Measurements from ENCODE around the gene ADGRB3.

DNA sequence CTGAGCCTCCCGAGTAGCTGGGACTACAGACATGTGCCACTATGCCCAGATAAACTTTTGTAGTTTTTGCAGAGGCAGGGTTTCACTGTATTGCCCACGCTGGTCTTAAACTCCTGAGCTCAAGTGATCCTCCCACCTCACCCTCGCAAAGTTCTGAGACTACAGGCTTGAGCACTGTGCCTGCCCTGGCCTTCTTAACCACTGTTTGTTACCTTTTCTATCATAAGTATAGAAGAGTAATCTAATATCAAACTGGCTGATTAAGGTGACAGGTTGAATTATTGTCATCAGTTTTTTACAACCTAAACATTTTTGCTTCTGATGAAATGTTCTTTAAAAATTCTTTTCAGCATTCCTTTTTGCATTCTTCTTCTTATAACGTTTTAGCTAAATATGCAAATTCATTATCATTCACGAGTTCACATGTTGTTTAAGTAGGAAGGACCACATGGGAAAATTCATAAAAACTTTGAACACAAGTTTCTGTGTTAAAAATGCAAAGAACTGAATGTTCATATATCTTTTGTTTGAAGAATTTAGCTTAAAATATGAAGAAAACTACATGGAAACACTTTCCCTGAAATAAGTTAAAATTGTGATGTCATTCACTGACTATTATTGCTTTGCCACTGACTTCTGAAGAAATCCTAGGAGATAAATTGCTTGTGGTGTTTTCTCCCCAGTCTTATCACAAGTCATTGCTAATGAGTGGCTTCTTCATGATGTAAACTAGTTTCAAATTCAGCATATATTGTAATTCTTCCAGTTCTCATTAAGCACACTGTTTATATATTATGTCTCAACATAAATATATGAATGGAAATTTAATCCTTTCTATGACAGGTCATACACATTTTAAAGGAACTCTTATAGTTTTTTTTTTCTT, 106.7 kb downstream of the ADGRB3 start:
- TF ChIP-seq, protein P1, sequence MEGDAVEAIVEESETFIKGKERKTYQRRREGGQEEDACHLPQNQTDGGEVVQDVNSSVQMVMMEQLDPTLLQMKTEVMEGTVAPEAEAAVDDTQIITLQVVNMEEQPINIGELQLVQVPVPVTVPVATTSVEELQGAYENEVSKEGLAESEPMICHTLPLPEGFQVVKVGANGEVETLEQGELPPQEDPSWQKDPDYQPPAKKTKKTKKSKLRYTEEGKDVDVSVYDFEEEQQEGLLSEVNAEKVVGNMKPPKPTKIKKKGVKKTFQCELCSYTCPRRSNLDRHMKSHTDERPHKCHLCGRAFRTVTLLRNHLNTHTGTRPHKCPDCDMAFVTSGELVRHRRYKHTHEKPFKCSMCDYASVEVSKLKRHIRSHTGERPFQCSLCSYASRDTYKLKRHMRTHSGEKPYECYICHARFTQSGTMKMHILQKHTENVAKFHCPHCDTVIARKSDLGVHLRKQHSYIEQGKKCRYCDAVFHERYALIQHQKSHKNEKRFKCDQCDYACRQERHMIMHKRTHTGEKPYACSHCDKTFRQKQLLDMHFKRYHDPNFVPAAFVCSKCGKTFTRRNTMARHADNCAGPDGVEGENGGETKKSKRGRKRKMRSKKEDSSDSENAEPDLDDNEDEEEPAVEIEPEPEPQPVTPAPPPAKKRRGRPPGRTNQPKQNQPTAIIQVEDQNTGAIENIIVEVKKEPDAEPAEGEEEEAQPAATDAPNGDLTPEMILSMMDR (IDR thresholded peaks at IDR 0.05) = no peak
- TF ChIP-seq POLR2AphosphoS5 (IDR thresholded peaks at IDR 0.05) = no peak

All from breast epithelium (tissue), 3 donors.